Raji (cell line): ENCODE results near the gene RCCD1.

Experiments
- POLR2A ChIP-seq: IDR thresholded peaks from 2 replicates; pipeline ENCODE4 v1.6.1; 2011; ENCODE audit warnings: low read depth, low read length, control low read depth; ENCODE audit not compliant: insufficient read depth

RCCD1 gene

DNA sequence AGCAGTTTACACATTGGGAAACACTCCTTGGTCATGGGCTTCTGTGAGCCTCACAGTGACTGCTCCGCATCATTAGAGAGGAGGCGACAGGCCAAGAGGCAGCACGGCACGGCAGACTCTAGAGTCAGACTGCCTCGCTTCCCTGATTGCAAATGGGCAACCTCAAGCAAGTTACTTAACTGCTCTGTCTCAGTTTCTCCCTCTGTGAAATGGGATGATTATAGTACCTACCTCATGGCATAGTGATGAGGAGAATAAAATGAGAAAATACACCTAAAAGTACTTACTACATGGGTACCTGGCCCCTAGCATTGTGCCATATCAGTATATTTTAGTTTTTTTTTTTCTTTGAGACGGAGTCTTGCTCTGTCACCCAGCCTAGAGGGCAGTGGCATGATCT is 4.0 kb upstream of the RCCD1 start:
- TF ChIP-seq POLR2A: no peak

DNA sequence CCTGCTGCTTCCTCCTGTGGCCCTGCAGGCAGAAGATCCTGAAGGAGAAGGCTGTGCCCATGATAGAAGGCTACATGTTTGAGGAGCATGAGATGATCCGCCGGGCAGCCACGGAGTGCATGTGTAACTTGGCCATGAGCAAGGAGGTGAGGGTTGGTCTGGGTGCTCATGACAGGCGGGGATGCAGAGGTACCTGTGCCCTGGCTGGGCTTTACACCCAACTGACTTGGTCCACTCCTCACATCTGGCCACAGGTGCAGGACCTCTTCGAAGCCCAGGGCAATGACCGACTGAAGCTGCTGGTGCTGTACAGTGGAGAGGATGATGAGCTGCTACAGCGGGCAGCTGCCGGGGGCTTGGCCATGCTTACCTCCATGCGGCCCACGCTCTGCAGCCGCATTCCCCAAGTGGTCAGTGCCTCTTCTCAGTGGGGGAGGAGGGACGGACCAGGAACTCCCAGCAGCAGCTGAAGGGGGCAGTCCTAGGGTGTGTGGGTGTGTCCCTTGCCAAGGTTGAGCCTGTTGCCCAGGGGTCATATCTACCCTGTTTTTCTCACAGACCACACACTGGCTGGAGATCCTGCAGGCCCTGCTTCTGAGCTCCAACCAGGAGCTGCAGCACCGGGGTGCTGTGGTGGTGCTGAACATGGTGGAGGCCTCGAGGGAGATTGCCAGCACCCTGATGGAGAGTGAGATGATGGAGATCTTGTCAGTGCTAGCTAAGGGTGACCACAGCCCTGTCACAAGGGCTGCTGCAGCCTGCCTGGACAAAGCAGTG is 1.6 kb upstream of the RCCD1 start:
- no peak for TF ChIP-seq POLR2A

DNA sequence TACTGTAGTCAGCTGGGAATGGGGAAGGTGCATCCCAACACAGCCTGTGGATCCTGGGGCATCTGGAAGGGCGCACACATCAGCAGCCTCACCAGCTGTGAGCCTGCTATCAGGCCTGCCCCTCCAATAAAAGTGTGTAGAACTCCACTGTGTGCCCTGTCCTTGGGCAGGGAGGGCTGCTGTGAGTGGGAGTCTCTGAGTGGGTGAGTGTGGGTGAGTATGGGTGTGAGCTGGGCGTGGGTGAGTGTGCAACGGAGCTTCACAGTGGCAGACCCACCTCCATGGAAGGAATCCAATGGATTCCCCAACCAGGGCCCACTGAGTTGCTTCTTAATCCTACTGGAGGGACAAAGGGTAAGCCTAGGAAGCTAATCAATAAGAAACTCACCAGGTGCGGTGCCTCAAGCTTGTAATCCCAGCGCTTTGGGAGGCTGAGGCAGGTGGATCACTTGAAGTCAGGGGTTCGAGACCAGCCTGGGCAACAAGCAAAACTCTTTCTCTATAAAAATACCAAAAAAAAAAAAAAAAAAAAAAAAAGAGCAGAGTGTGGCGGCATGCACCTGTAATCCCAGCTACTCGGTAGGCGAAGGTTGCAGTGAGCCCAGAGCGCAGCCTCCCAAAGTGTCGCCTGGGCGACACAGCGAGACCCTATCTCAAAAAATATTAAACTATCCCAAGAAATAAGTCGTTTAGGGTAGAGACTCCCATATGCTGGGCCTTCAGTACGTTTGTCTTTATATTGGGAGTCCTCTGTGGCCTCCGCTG is 555 bp upstream of the RCCD1 start:
- no peak for TF ChIP-seq POLR2A

DNA sequence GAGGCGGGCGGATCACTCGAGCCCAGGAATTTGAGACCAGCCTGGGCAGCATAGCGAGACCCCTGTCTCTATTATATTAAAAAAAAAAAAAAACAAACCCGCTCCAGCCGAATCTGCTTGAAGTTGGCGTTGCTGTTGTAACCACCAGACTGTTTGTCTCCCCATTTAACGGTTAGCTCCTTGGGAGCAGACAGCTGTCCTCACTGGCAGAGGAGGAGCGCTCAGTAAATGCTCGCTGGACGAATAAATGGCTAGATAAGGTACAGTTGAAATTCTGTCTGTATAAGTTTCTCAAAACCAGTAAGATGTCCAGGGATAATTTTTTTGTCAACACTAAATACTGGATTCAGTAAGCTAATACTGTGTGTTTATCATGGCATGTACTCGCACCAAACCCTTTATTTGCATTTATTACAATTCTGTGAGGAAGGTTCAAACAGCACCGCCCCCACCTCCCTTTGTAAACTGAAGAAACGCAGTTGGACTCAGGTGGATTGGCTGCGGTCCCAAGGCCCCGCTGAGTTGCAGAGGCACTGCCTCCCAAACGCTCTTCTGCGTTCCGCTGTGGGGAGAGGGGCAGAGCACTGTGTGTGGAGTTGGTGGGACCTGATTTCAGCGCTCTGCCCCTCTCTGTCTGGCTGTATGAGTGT is 1.1 kb downstream of the RCCD1 start:
- TF ChIP-seq POLR2A: no peak

DNA sequence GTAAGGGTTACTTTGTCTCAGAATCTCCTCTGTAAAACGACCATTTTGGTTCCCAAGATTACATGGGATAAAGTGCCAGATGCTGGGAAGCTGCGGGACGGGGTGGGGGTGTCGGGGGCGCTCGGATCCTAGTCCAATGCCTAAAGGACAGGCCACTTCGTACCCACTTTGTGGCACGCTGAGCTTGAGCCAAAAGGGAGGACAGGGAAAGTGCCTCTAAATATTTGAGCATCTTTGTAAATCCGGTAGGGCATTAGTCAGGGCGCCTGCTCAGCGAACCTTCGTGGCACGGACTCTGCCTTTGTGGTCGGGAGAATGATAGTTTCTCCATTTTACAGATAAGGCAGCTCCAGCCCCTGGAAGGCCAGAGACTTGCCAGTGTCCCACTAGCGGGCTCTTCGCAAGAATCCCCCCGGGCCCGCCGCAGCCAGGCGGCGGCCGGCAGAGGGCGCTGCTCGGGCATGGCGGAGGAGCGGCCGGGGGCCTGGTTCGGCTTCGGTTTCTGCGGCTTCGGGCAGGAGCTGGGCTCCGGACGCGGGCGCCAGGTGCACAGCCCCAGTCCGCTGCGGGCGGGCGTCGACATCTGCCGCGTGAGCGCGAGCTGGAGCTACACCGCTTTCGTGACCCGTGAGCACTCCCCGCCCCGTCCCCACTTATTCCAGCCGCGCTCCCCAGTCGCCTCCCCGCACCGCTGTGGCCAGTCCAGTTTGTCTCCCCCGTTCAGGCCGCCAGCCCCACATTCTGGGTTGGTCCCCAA is 1.8 kb downstream of the RCCD1 start:
- TF ChIP-seq POLR2A: no peak

DNA sequence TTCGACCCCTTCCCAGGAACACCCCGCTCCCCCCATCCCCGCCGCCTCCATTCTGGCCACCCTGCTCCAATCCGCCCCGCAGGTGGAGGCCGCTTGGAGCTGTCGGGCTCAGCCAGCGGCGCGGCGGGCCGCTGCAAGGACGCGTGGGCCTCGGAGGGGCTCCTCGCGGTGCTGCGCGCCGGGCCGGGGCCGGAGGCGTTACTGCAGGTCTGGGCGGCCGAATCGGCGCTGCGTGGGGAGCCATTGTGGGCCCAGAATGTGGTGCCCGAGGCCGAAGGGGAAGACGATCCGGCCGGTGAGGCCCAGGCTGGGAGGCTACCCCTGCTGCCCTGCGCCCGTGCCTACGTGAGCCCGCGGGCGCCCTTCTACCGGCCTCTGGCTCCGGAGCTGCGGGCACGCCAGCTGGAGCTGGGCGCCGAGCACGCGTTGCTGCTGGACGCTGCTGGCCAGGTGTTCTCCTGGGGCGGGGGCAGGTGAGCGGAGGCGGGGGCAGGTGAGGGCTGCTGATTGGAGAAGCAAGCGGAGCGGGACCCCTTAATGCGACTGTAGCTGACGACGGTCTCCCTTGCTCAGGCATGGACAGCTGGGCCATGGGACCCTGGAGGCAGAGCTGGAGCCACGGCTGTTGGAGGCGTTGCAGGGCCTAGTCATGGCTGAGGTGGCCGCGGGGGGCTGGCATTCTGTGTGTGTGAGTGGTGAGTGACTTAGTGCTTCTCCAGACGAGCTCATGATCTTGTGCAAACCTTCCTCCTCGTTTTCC is 2.5 kb downstream of the RCCD1 start:
- TF ChIP-seq POLR2A: no peak

DNA sequence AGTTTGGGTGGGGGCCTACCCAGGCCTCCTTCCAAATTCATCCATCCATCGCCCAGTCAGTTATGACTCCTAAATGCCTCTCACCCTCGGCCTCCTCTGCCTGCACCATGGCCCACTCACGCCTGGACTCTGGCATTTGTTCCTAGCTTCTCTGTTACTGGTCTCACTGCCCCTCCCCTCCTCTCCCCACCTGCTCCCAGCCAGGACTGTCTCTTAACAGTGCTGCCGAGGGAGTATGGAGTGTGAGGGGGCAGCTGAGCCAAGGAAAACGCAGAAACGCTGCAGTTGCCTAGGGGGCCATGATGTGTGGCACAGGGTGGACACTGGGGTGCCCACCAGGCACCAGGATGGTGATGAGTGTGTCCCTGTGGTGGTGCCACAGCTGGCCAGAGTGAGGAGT is 3.1 kb downstream of the RCCD1 start:
- TF ChIP-seq POLR2A: no peak

DNA sequence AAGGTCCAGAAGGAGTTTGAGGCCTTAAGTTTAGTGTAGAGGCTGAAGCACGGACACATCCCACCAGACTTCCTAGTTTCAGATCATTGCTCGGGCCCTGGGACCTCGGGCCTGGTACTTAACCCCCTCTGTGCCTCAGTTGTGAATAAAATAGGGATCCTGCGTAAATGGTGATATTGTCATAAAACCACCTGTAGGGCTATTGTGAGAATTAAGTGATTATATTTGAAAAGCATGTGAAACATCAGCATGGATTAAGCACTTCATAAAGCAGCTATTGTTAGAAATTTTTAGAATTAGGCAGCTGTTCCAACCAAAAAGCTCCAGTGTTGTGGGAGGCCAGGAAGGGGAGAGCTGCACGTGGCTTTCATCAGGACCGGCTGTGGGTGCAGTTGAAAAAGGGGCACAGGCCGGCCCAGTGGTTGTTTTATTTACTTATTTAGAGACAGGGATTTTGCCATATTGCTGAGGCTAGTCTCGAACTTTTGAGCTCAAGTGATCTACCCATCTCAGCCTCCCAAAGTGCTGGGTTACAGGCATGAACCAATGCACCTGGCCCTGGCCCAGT is 4.4 kb downstream of the RCCD1 start:
- TF ChIP-seq POLR2A: no peak

DNA sequence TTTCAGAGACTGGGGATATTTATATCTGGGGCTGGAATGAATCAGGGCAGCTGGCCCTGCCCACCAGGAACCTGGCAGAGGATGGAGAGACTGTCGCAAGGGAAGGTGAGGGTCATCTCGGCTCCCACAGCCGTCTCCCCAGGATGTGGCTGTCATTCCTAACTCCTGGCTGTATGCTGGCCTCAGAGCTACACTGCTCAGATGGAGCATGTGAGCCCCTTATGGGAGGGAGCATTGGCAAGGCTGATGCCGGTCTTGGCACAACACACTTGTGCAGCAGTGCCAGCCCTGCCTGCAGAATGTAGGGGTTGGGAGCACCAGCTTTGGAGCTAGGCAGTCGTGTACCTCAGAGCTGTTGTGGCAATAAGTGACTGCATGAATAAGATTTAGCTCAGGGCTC is 5.2 kb downstream of the RCCD1 start:
- TF ChIP-seq POLR2A: no peak

DNA sequence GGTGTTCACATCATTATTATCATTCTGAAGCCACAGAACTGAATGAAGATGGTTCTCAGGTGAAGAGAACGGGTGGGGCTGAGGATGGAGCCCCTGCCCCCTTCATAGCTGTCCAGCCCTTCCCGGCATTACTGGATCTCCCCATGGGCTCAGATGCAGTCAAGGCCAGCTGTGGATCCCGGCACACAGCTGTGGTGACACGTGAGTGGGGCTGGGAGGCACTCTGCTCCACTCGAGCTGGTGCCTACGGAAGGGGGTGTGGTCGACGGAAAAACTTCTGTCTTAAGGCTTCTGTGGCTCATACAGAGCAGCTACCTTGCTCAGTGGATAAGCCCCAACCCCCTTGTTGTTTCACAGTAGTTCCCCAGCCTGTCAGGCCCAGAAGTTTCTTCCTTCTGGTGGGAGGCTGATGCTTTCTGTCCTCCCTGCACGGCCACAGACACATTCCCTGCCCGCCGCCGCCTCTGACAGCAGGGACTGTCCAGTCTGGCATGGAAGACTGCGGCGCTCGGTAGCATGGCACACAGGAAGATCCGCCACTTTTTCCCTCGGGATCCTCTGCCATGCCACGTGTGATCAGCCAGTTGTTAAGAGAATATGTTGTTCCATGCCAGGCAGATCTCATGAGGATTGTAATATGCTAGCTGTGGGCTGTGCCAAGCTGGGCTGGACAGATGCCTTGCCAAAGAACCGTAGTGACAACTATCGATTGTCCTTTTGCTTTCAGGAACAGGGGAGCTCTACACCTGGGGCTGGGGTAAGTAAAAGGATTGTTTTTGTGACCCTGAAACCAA is 5.8 kb downstream of the RCCD1 start:
- TF ChIP-seq POLR2A: no peak

DNA sequence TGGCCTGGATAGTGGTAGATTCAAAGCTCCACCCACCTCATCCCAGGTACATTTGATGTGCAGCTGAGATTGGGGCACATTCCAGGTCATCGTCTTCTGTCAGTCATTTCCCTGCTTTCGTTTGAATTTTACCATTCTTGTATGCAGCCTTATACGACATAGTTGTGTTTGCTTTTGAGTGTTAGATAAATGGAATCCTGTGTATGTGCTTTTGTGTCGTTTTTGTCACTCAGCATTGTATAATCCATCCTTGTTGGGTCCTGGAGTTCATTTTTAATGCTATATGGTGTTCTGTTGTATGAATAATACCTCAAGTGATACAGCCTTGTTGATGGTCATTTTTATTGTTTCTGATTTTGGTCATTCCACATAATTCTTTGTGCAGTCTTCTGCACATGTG is 7.3 kb downstream of the RCCD1 start:
- no peak for TF ChIP-seq POLR2A

DNA sequence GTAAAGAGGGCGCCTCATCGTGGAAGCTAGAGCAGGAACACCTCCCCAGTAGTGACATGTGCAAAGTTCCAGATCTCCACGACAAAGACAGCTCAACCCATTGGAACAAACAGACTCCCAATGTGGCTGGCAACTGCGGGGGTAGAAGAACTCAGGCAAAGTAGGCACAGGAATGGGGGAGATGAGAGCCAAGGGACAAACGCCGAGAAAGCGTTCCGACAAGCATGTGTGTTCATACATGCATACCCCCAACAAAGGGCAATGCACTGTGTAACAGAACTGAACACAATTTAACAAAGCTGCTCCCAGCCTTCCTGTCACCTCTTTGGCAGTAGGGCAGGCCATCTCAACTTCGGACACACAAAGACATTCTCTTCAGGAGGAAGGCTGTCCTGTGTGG is 11.6 kb downstream of the RCCD1 start:
- TF ChIP-seq POLR2A: no peak

DNA sequence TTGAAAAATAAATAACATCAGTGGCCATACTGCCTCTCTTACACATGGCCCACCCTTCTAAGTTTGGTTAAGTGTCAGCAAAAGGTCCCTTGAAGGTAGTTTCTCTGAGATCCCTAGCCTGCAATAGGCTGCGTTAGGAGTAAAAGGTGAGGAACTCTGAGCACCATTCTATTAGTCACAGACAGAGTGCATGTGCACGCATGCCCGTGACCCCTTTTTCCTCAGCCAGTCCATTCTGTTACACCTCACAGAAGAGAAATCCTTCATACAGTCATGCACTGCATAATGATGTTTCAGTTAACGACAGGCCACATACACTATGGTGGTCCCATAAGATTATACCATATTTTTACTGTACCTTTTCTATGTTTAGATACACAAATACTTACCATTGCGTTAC is 12.5 kb downstream of the RCCD1 start:
- TF ChIP-seq POLR2A: no peak
